Mucosa of descending colon (tissue), 3 donors: ENCODE data around the gene TMEM231. TPM values are rescaled to one million over a fixed set of nuclear protein-coding genes. Genes with fewer than 3 reads are reported as not detected.

Experiments
- ATAC-seq: fragments of 200-7000 bp; cut with Tn5 transposase; one replicate; pipeline ENCODE4 v1.9.1; 2020; ENCODE audit warnings: mild to moderate bottlenecking, moderate library complexity
- DNase-seq, 3 donors: peaks; one replicate each; pipeline ENCODE4 v3.0.0-alpha.2; 2020
- H3K36me3 ChIP-seq: fragments of 200-600 bp; one replicate; pipeline ENCODE4 v1.8.0; 2021; ENCODE audit warnings: low read depth, mild to moderate bottlenecking
- H3K4me1 ChIP-seq: fragments of 200-600 bp; one replicate; pipeline ENCODE4 v1.8.0; 2021; ENCODE audit warnings: low read depth, mild to moderate bottlenecking
- H3K4me3 ChIP-seq: fragments of 200-600 bp; one replicate; pipeline ENCODE4 v1.8.0; 2021; ENCODE audit warnings: mild to moderate bottlenecking
- H3K9me3 ChIP-seq: fragments of 200-600 bp; one replicate; pipeline ENCODE4 v1.8.0; 2021; ENCODE audit warnings: mild to moderate bottlenecking
- intact Hi-C, 2 donors: fragments of 100-400 bp; cut with DNase I in 1 of 2; cut with micrococcal nuclease in 1 of 2; formaldehyde crosslinking; loops; one replicate each; pipeline versions ENCODE4 v1.11.0 to v1.11.1; 2022; cut with DNase I, micrococcal nuclease
- total RNA-seq, 3 donors: library from RNA; stranded (reverse); fragmentation: NEBNext Ultra II Directional in 2 of 3; extraction: Animal tissue kit (Norgen Biotek cat#: 25700) in 2 of 3; gene quantifications; one replicate each; pipeline versions ENCODE4 v1.2.1 to v1.2.4, GENCODE V29; 2021 to 2023
- TF ChIP-seq, protein P1 (sequence below): fragments of 200-600 bp; IDR thresholded peaks from one replicate; pipeline ENCODE4 v1.8.0; 2022; ENCODE audit warnings: antibody characterized with exemption, mild to moderate bottlenecking
- donor health status: DM: no; HTN: no; CAD: no; lungs with moderate emphysema.
- donor health status: DM: no; HTN: no; CAD: no.
- donor health status: DM: no; HTN: yes; CAD: no.

The TMEM231 gene
- total RNA-seq, 3 donors from 2014 or later, result 4.7 to 7.3 (median 5.5) TPM

DNA sequence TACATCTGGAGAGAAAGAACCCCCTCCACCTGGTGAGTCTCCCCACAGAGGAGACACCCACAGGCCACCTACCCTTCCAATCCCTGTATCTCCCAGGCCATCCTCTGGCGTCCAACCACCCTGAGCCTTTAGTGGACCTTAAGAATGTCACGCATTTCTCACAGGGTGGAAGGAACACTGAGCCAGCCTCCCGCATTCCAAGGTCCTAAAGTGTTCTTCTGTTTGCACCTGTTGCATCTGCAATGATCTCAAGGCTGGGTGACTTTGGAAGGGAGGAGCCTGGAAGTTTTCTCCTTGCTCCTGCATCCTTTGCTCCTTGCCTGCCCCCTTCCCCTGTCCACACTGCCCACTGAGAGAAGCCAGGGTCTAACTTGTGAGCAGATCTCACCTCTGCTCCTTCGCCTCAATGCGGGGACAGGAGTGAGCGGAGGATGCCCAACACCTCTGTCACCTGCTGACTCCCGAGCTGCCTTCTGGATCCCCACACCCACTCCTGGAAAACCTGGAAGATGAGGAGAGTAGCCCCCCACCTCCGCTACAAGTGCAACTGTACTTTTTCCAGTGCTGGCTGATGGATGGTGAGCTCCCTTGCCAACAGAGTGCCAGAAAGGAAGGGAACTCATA is 23.8 kb downstream of the TMEM231 start:
- H3K9me3 ChIP-seq, result no peaks in the 10 kb centered on the region
- TF ChIP-seq, protein P1, sequence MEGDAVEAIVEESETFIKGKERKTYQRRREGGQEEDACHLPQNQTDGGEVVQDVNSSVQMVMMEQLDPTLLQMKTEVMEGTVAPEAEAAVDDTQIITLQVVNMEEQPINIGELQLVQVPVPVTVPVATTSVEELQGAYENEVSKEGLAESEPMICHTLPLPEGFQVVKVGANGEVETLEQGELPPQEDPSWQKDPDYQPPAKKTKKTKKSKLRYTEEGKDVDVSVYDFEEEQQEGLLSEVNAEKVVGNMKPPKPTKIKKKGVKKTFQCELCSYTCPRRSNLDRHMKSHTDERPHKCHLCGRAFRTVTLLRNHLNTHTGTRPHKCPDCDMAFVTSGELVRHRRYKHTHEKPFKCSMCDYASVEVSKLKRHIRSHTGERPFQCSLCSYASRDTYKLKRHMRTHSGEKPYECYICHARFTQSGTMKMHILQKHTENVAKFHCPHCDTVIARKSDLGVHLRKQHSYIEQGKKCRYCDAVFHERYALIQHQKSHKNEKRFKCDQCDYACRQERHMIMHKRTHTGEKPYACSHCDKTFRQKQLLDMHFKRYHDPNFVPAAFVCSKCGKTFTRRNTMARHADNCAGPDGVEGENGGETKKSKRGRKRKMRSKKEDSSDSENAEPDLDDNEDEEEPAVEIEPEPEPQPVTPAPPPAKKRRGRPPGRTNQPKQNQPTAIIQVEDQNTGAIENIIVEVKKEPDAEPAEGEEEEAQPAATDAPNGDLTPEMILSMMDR, result no peak
- ATAC-seq (no peak), DNase-seq (no peak)
- H3K36me3 ChIP-seq, result no peaks in the 10 kb centered on the region
- peaks cover 2% of the 10 kb centered on the region for H3K4me1 ChIP-seq
- H3K4me3 ChIP-seq, result no peak overlapping the region
- intact Hi-C loops, result no loop called here

DNA sequence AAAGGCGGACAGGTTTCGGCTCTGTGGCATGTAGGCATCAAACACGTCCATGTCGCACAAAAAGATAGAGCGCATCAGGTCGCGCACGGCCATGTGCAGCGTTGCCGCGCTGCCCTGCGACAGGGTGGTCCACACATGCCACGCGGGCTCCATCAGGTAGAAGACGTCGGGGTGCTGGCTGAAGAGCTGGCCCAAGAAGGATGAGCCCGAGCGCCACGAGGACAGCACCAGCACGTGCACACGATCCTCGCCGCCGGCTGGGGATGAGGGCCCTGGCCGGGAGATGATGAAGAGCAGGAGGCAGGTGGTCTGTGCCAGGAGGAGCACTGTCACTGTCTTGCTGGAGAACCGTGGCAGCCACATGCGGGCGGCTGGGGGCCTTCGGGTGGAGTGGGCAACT is 26.1 kb downstream of the TMEM231 start:
- Histone ChIP-seq H3K36me3 (no peaks in the 10 kb centered on the region), H3K4me3 (no peak overlapping the region), H3K9me3 (no peaks in the 10 kb centered on the region), H3K4me1 (peaks cover 4% of the 10 kb centered on the region)
- DNase-seq, result no peak
- ATAC-seq, result no peak
- intact Hi-C loops, result no loop called here
- TF ChIP-seq, protein P1, result no peak

DNA sequence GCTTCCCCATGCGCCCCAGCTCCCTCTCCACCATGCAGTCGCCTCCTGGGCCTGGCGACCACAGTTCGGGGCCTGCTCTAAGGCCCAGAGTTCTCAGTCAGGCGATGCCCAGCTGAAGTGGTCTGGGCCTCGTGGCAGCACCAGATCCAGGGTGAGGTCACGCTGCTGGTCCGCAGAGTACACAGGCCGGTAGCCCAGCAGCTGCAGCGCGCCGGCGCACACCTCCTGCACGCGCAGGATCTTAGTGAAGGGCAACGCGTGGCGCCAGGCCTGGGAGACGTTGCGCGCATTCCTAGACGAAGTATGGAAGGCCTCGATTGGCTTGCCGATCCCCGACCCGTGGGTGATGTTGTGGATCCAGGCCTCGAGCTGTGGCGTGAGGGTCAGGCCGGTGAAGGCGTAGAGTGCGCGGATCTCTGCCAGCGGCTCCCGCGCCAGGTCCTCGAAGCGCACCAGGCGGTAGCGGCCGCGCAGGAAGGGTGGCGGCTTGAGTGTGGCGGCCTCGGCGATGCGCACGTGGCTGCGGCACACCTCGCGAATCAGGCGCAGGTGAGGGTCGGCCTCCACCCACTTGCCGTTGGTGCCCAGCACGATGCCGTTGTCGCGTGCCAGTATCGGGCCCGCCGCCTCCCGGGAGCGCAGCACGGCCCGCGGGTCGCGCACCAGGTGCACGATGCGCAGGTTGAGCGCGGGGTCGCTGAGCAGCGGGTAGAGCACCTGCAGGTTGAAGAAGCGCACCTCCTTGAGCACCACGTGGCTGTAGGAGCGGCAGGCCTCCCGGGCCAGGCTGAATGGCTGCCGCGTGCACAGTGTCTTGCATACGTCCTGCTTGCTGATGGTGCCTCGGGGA is 26.8 kb downstream of the TMEM231 start:
- no peaks in the 10 kb centered on the region for H3K9me3 ChIP-seq
- peak in 1 of 3 donors; percentile 31 for DNase-seq
- TF ChIP-seq, protein P1, result no peak
- ATAC-seq, result no peak
- no peak overlapping the region for H3K4me3 ChIP-seq
- intact Hi-C loops, result no loop called here
- H3K36me3 ChIP-seq, result no peaks in the 10 kb centered on the region
- H3K4me1 ChIP-seq, result peaks cover 4% of the 10 kb centered on the region

DNA sequence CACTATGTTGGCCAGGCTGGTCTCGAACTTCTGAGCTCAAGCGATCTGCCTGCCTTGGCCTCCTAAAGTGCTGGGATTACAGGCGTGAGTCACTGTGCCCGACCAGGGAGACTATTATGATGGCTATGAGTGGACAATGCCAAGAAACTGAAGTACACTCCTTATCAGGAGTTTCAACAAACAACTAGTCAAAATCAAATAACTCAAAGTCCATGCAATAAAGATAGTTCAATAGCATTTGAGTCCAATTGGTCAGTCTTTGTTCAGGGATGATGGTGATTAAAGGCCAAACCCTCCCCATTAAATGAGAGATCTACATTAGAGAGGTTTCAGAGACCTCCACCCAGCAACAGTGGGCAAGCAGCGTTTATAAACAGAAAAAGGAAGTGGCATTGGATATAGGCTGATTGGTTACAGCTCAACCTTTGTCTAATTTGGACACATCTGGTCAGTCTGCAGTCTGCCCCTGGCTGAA is 28.2 kb downstream of the TMEM231 start:
- intact Hi-C loops, result no loop called here
- TF ChIP-seq, protein P1, result no peak
- Histone ChIP-seq H3K9me3 (no peaks in the 10 kb centered on the region), H3K4me3 (no peak overlapping the region), H3K4me1 (peaks cover 4% of the 10 kb centered on the region), H3K36me3 (no peaks in the 10 kb centered on the region)
- DNase-seq (peak; percentile 60 to 69 (median 63)), ATAC-seq (peak; percentile 91)

DNA sequence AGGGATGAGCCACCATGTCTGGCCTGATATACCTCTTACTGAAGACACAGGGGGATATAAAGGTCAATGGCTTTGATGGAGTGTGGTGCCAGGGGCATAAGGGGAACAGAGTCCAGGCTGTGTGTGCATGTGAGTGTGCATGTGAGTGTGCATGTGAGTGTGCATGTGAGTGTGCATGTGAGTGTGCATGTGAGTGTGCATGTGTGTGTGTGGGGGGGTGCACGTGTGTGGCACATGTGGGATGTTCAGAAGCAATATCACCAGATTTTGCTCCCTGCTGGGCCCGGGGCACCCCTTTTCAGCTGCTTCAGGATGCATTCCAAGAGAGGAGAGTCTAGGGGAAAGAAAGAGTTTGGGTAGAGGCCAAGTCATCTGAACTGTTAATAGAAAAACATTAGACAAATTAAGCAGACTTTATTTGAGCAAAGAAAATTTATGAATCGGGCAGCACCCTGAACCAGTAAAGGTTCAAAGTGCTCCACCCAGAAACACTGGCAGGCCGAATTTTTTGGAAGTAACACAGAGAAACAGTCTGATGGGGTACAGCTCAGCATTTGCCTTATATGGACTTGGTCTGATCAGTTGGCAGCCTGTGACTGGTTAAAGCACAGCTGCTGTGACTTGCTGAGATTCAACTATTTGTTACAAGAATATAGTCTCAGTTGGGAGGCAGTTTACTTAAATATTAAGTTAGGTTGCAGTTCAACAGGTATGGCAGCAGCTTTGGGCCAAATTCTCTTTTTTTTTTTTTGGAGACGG is 29.8 kb downstream of the TMEM231 start:
- no peak for DNase-seq
- intact Hi-C loops, result no loop called here
- ATAC-seq, result no peak

More for the DNA sequence above, 29.8 kb downstream of the TMEM231 start:
- no peaks in the 10 kb centered on the region for H3K9me3 ChIP-seq
- no peak overlapping the region for H3K4me3 ChIP-seq
- H3K4me1 ChIP-seq, result peaks cover 4% of the 10 kb centered on the region
- H3K36me3 ChIP-seq, result no peaks in the 10 kb centered on the region
- TF ChIP-seq, protein P1, result no peak
